H9 (cell line): ENCODE results near the gene PRSS50. TPM values are rescaled to one million over a fixed set of nuclear protein-coding genes. Genes with fewer than 3 reads are reported as not detected.

Source experiments
- DNase-seq: peaks from one replicate; pipeline ENCODE4 v3.0.0-alpha.2; 2017
- H2AFZ ChIP-seq: one replicate; pipeline ENCODE4 v1.6.1; 2013; ENCODE audit warnings: mild to moderate bottlenecking, low read length, control low read depth, moderate library complexity
- H2AK5ac ChIP-seq: 2 replicates; pipeline ENCODE4 v1.6.1; 2013; ENCODE audit warnings: low read length, control low read depth, mixed read lengths; ENCODE audit not compliant: insufficient read length
- H2BK120ac ChIP-seq: one replicate; pipeline ENCODE4 v1.6.1; 2013; ENCODE audit warnings: low read depth, mild to moderate bottlenecking, low read length, control low read depth, inconsistent platforms; ENCODE audit not compliant: poor library complexity, severe bottlenecking
- H2BK12ac ChIP-seq: 2 replicates; pipeline ENCODE4 v1.6.1; 2013; ENCODE audit warnings: low read length, control low read depth, mixed read lengths, low read depth; ENCODE audit not compliant: insufficient read length
- H2BK15ac ChIP-seq: 2 replicates; pipeline ENCODE4 v1.6.1; 2013; ENCODE audit warnings: low read depth, low read length, control low read depth
- H2BK20ac ChIP-seq: one replicate; pipeline ENCODE4 v1.6.1; 2013; ENCODE audit warnings: low read depth, mild to moderate bottlenecking, low read length, control low read depth, inconsistent platforms; ENCODE audit not compliant: poor library complexity, severe bottlenecking
- H2BK5ac ChIP-seq: 2 replicates; pipeline ENCODE4 v1.6.1; 2013; ENCODE audit warnings: low read length, control low read depth, mixed read lengths; ENCODE audit not compliant: insufficient read length
- H3K14ac ChIP-seq: 2 replicates; pipeline ENCODE4 v1.6.1; 2013; ENCODE audit warnings: low read length, control low read depth; ENCODE audit not compliant: insufficient read depth
- H3K18ac ChIP-seq: 2 replicates; pipeline ENCODE4 v1.6.1; 2013; ENCODE audit warnings: low read depth, mild to moderate bottlenecking, mixed read lengths, low read length, control low read depth; ENCODE audit not compliant: insufficient read length
- H3K23ac ChIP-seq: 2 replicates; pipeline ENCODE4 v1.6.1; 2013; ENCODE audit warnings: low read length, control low read depth, mixed read lengths, low read depth; ENCODE audit not compliant: insufficient read length
- H3K23me2 ChIP-seq: 2 replicates; pipeline ENCODE4 v1.6.1; 2013; ENCODE audit warnings: low read depth, mild to moderate bottlenecking, mixed read lengths, low read length, control low read depth; ENCODE audit not compliant: insufficient read length, poor library complexity, severe bottlenecking
- H3K27ac ChIP-seq: 2 replicates; pipeline ENCODE4 v1.5.1; 2013; ENCODE audit warnings: low read length, control low read depth, mixed read lengths, low read depth; ENCODE audit not compliant: insufficient read length
- H3K27me3 ChIP-seq: 2 replicates; pipeline ENCODE4 v1.6.1; 2013; ENCODE audit warnings: low read length, control low read depth, inconsistent platforms; ENCODE audit not compliant: insufficient read depth
- H3K4ac ChIP-seq: 2 replicates; pipeline ENCODE4 v1.6.1; 2013; ENCODE audit warnings: low read depth, mild to moderate bottlenecking, control low read depth, inconsistent platforms, low read length, moderate library complexity
- H3K4me1 ChIP-seq: 2 replicates; pipeline ENCODE4 v1.6.1; 2013; ENCODE audit warnings: low read length, control low read depth, inconsistent platforms; ENCODE audit not compliant: insufficient read depth
- H3K4me2 ChIP-seq: 2 replicates; pipeline ENCODE4 v1.6.1; 2013; ENCODE audit warnings: low read length, control low read depth, mixed read lengths; ENCODE audit not compliant: insufficient read length, insufficient read depth
- H3K56ac ChIP-seq: 2 replicates; pipeline ENCODE4 v1.6.1; 2013; ENCODE audit warnings: low read depth, mild to moderate bottlenecking, mixed read lengths, low read length, control low read depth; ENCODE audit not compliant: insufficient read length
- H3K79me1 ChIP-seq: 2 replicates; pipeline ENCODE4 v1.6.1; 2013; ENCODE audit warnings: low read depth, mild to moderate bottlenecking, moderate library complexity, low read length, control low read depth, inconsistent platforms; ENCODE audit not compliant: insufficient read depth, poor library complexity, severe bottlenecking
- H3K79me2 ChIP-seq: 2 replicates; pipeline ENCODE4 v1.6.1; 2013; ENCODE audit warnings: low read length, control low read depth, inconsistent platforms; ENCODE audit not compliant: insufficient read depth
- H3K9ac ChIP-seq: 2 replicates; pipeline ENCODE4 v1.6.1; 2013; ENCODE audit warnings: low read length, control low read depth, mixed read lengths; ENCODE audit not compliant: insufficient read length; ENCODE audit errors: extremely low read depth
- H3K9me3 ChIP-seq: one replicate; pipeline ENCODE4 v1.6.1; 2013; ENCODE audit warnings: low read depth, low read length, inconsistent platforms; ENCODE audit not compliant: control insufficient read depth
- H3T11ph ChIP-seq: one replicate; pipeline ENCODE4 v1.6.1; 2013; ENCODE audit warnings: mild to moderate bottlenecking, low read length, control low read depth, inconsistent platforms
- H4K20me1 ChIP-seq: one replicate; pipeline ENCODE4 v1.6.1; 2013; ENCODE audit not compliant: control insufficient read depth, insufficient read length, insufficient read depth
- H4K5ac ChIP-seq: 2 replicates; pipeline ENCODE4 v1.6.1; 2013; ENCODE audit warnings: low read depth, mild to moderate bottlenecking, mixed read lengths, low read length, control low read depth; ENCODE audit not compliant: insufficient read length
- H4K8ac ChIP-seq: replicated peaks from 2 replicates; pipeline ENCODE4 v1.6.1; 2013; ENCODE audit warnings: low read length, control low read depth, mixed read lengths, low read depth; ENCODE audit not compliant: insufficient read length
- H4K91ac ChIP-seq: 2 replicates; pipeline ENCODE4 v1.6.1; 2013; ENCODE audit warnings: low read depth, mild to moderate bottlenecking, moderate library complexity, mixed read lengths, low read length, control low read depth; ENCODE audit not compliant: insufficient read length
- H3K27ac Mint-ChIP-seq, 3 experiments: 2 replicates in 2 of 3; 3 replicates in 1 of 3; pipeline ENCODE4 v1.8.0; 2020 to 2021; ENCODE audit warnings: mixed read lengths in 3 of 3, mild to moderate bottlenecking in 1 of 3, moderate library complexity in 1 of 3
- H3K27me3 Mint-ChIP-seq: 2 replicates; pipeline ENCODE4 v1.8.0; 2021; ENCODE audit warnings: low read depth, mild to moderate bottlenecking, moderate library complexity, mixed read lengths
- H3K36me3 Mint-ChIP-seq, 3 experiments: 2 replicates in 2 of 3; 3 replicates in 1 of 3; pipeline ENCODE4 v1.8.0; 2020 to 2021; ENCODE audit warnings: low read depth in 3 of 3, mixed read lengths in 3 of 3; ENCODE audit not compliant: insufficient read depth in 1 of 3
- H3K4me1 Mint-ChIP-seq, 2 experiments: 2 replicates each; pipeline ENCODE4 v1.8.0; 2020; ENCODE audit warnings: mixed read lengths in 2 of 2
- H3K4me3 Mint-ChIP-seq, 2 experiments: 2 replicates in 1 of 2; 3 replicates in 1 of 2; pipeline ENCODE4 v1.8.0; 2020 to 2021; ENCODE audit warnings: mild to moderate bottlenecking in 2 of 2, mixed read lengths in 2 of 2, moderate library complexity in 1 of 2
- H3K9me3 Mint-ChIP-seq, 2 experiments: 2 replicates in 1 of 2; 3 replicates in 1 of 2; pipeline ENCODE4 v1.8.0; 2020; ENCODE audit warnings: mild to moderate bottlenecking in 2 of 2, mixed read lengths in 2 of 2, moderate library complexity in 1 of 2
- CTCF ChIP-seq: fragments of 200-600 bp; sonication (generic); conservative IDR thresholded peaks from 3 replicates; pipeline ENCODE4 v1.8.0; 2021; ENCODE audit warnings: antibody characterized with exemption, mild to moderate bottlenecking
- WGBS: extraction: QIAGEN DNeasy Blood & Tissue Kit; methylation state at CpG from one replicate; pipeline ENCODE4 v1.1.7; 2013; ENCODE audit warnings: missing lambda C conversion rate, low lambda C conversion rate, mixed read lengths; ENCODE audit not compliant: insufficient read length; ENCODE audit errors: extremely low coverage; 5-methylcytosine and 5-hydroxymethylcytosine counted together
- total RNA-seq: library from RNA; stranded (reverse); gene quantifications from 2 replicates; pipeline ENCODE4 v1.2.1, GENCODE V29; 2021

PRSS50 gene
- total RNA-seq, 1 experiment from 2014 or later: 0.24 TPM

GRCh38 chr3:46710671-46711295, 6.9 kb downstream of the PRSS50 start:
- H2BK12ac ChIP-seq: no peak overlapping the region
- DNase-seq: no peak
- no peaks in the 10 kb centered on the region for H3K9me3 ChIP-seq
- Mint-ChIP-seq H3K9me3 (no peaks in the 10 kb centered on the region), H3K27me3 (peaks cover 2% of the 10 kb centered on the region), H3K4me1 (peaks cover 8 to 12% of the 10 kb centered on the region in 2 experiments), H3K27ac (no peak overlapping the region), H3K36me3 (no peaks in the 10 kb centered on the region), H3K4me3 (no peak overlapping the region)
- H3K23ac ChIP-seq: no peak overlapping the region
- H3K79me1 ChIP-seq: no peaks in the 10 kb centered on the region
- H3K27ac ChIP-seq: no peak overlapping the region
- H3K14ac ChIP-seq: no peak overlapping the region
- no peak overlapping the region for H2BK15ac ChIP-seq
- no peak overlapping the region for H4K91ac ChIP-seq
- no CpG with 5 or more reads among the region's 6 CpGs for WGBS
- H4K5ac ChIP-seq: no peak overlapping the region
- no peak overlapping the region for H3K9ac ChIP-seq
- H2BK20ac ChIP-seq: no peak overlapping the region
- no peak overlapping the region for H2BK120ac ChIP-seq
- no peak overlapping the region for H4K8ac ChIP-seq
- H3T11ph ChIP-seq: no peak overlapping the region
- no peak overlapping the region for H3K4ac ChIP-seq
- H3K23me2 ChIP-seq: no peaks in the 10 kb centered on the region
- no peak overlapping the region for H3K18ac ChIP-seq
- no peak overlapping the region for H2AFZ ChIP-seq
- no peaks in the 10 kb centered on the region for H3K79me2 ChIP-seq
- H4K20me1 ChIP-seq: no peaks in the 10 kb centered on the region
- TF ChIP-seq CTCF: no peak
- H3K56ac ChIP-seq: no peak overlapping the region
- no peaks in the 10 kb centered on the region for H3K27me3 ChIP-seq
- no peaks in the 10 kb centered on the region for H3K4me1 ChIP-seq
- H2AK5ac ChIP-seq: no peak overlapping the region
- no peak overlapping the region for H2BK5ac ChIP-seq
- no peak overlapping the region for H3K4me2 ChIP-seq
